Endothelial cell of umbilical vein (primary cell): ENCODE results near the gene METTL1. TPM values are rescaled to one million over a fixed set of nuclear protein-coding genes. Genes with fewer than 3 reads are reported as not detected.

Experiments
- BruUV-seq: library from RNA; stranded (reverse); fragments of 400-500 nt; replicated peaks from 2 replicates; lab custom pipeline; 2021; lab: Mats Ljungman, UMichigan
- CTCF ChIA-PET: fragments of 300-600, 350-600 bp; sonication (Branson Sonifier 250); formaldehyde crosslinking; loops from one replicate; lab custom pipeline; 2021; ENCODE audit warnings: antibody characterized with exemption, inconsistent platforms; lab: Charles Lee
- POLR2A ChIA-PET: fragments of 300-600, 350-600 bp; sonication (Branson Sonifier 250); formaldehyde crosslinking; loops from one replicate; lab custom pipeline; 2021; ENCODE audit warnings: antibody characterized with exemption, inconsistent platforms; lab: Charles Lee
- DNase-seq: peaks from one replicate; pipeline ENCODE4 v3.0.0-alpha.2; 2011; ENCODE audit warnings: low read depth, low spot score
- FAIRE-seq: peaks from 2 replicates; lab custom pipeline; 2011; peaks lifted over from hg19 to GRCh38; lab: Jason Lieb, UNC
- H2AFZ ChIP-seq: 2 replicates; pipeline ENCODE4 v1.6.0; 2012; ENCODE audit warnings: low read depth, low read length, control low read depth, inconsistent platforms
- H3K27ac ChIP-seq: 2 replicates; pipeline ENCODE4 v1.5.1; 2011; ENCODE audit warnings: low read depth, mild to moderate bottlenecking, control low read depth, low read length, moderate library complexity; ENCODE audit not compliant: insufficient read depth
- H3K27me3 ChIP-seq, 2 experiments: 2 replicates each; pipeline versions ENCODE4 v1.6.0 to v1.6.1; 2011; ENCODE audit warnings: low read length in 2 of 2, mixed read lengths in 1 of 2; ENCODE audit not compliant: control insufficient read depth in 2 of 2, insufficient read depth in 2 of 2
- H3K36me3 ChIP-seq, 2 experiments: 2 replicates in 1 of 2; 3 replicates in 1 of 2; pipeline ENCODE4 v1.5.1; 2011; ENCODE audit warnings: low read length in 2 of 2, mild to moderate bottlenecking in 1 of 2, moderate library complexity in 1 of 2; ENCODE audit not compliant: control insufficient read depth in 2 of 2, insufficient read depth in 2 of 2; ENCODE audit errors: extremely low read depth in 1 of 2
- H3K4me1 ChIP-seq: 3 replicates; pipeline ENCODE4 v1.5.1; 2011; ENCODE audit warnings: mild to moderate bottlenecking, low read length; ENCODE audit not compliant: control insufficient read depth, insufficient read depth; ENCODE audit errors: extremely low read depth
- H3K4me2 ChIP-seq: 2 replicates; pipeline ENCODE4 v1.6.1; 2011; ENCODE audit warnings: low read length, control low read depth, mixed read lengths; ENCODE audit not compliant: insufficient read depth
- H3K4me3 ChIP-seq, 3 experiments: fragments of 200-600 bp in 1 of 3; sonication (generic), shearing (Covaris generic) in 1 of 3; replicated peaks in 1 of 3; 2 replicates each; pipeline ENCODE4 v1.5.1; 2011 to 2016; ENCODE audit warnings: control low read depth in 3 of 3, low read length in 3 of 3, mild to moderate bottlenecking in 2 of 3, inconsistent platforms in 1 of 3, low read depth in 1 of 3, moderate library complexity in 1 of 3; ENCODE audit not compliant: insufficient read depth in 1 of 3
- H3K79me2 ChIP-seq: 2 replicates; pipeline ENCODE4 v1.6.0; 2012; ENCODE audit warnings: low read length, inconsistent platforms; ENCODE audit not compliant: control insufficient read depth, insufficient read depth
- H3K9ac ChIP-seq: replicated peaks from 2 replicates; pipeline ENCODE3; 2011; ENCODE audit warnings: low read length, control low read depth; ENCODE audit not compliant: insufficient read depth; ENCODE audit errors: extremely low read depth
- H3K9me1 ChIP-seq: replicated peaks from 3 replicates; pipeline ENCODE4 v1.6.0; 2011; ENCODE audit warnings: mild to moderate bottlenecking, low read length; ENCODE audit not compliant: control insufficient read depth, insufficient read depth; ENCODE audit errors: extremely low read depth
- H3K9me3 ChIP-seq: replicated peaks from 2 replicates; pipeline ENCODE4 v1.5.1; 2012; ENCODE audit warnings: low read length, inconsistent platforms; ENCODE audit not compliant: control insufficient read depth, insufficient read depth
- H4K20me1 ChIP-seq: replicated peaks from 2 replicates; pipeline ENCODE3; 2011; ENCODE audit warnings: mild to moderate bottlenecking, low read length; ENCODE audit not compliant: control insufficient read depth, insufficient read depth; ENCODE audit errors: extremely low read depth
- EZH2 ChIP-seq: IDR thresholded peaks from 2 replicates; pipeline ENCODE4 v1.6.1; 2012; ENCODE audit warnings: borderline replicate concordance, low read depth, mild to moderate bottlenecking, moderate library complexity, low read length, inconsistent platforms; ENCODE audit not compliant: severe bottlenecking
- FOS ChIP-seq: IDR thresholded peaks from 2 replicates; pipeline ENCODE4 v1.6.1; 2011; ENCODE audit warnings: mild to moderate bottlenecking, low read length, moderate library complexity, borderline replicate concordance; ENCODE audit not compliant: insufficient read depth
- GATA2 ChIP-seq: IDR thresholded peaks from 2 replicates; pipeline ENCODE4 v1.7.0; 2011; ENCODE audit warnings: low read depth, mild to moderate bottlenecking, moderate library complexity, mixed read lengths, low read length; ENCODE audit not compliant: insufficient read length, insufficient read depth
- JUN ChIP-seq: IDR thresholded peaks from 2 replicates; pipeline ENCODE4 v1.6.1; 2011; ENCODE audit warnings: borderline replicate concordance, low read depth; ENCODE audit not compliant: insufficient read length, insufficient read depth
- MYC ChIP-seq: IDR thresholded peaks from one replicate; pipeline ENCODE4 v1.6.1; 2011; ENCODE audit warnings: mild to moderate bottlenecking, low read depth, low read length
- POLR2A ChIP-seq: IDR thresholded peaks from 2 replicates; pipeline ENCODE4 v1.6.1; 2012; ENCODE audit warnings: low read depth, mild to moderate bottlenecking, control low read depth, low read length
- POLR2AphosphoS5 ChIP-seq: IDR thresholded peaks from 2 replicates; pipeline ENCODE4 v1.6.1; 2012; ENCODE audit warnings: low read depth, mild to moderate bottlenecking, control low read depth, low read length, moderate library complexity; ENCODE audit not compliant: insufficient read depth
- dilution Hi-C: fragments of 300-500 bp; cut with MboI; formaldehyde crosslinking; loops from one replicate; pipeline ENCODE4 v1.15.0; 2019; ENCODE audit warnings: low sequenced_read_pairs; ENCODE audit not compliant: extremely low pct_ligation_motif_present
- intact Hi-C: fragments of 100-400 bp; cut with micrococcal nuclease; formaldehyde crosslinking; loops from one replicate; pipeline ENCODE4 v1.10.0; 2022
- polyA plus RNA-seq, 4 experiments: library from polyadenylated mRNA; depleted of rRNA in 3 of 4; stranded (reverse) in 3 of 4; unstranded in 1 of 4; fragments of >200 nt; gene quantifications; 2 replicates each; pipeline versions ENCODE4 v1.2.1 to v1.2.3, GENCODE V29; 2011 to 2012; ENCODE audit warnings: missing spikeins in 1 of 4
- total RNA-seq: library from RNA; stranded (reverse); gene quantifications from 2 replicates; pipeline ENCODE4 v1.2.3, GENCODE V29; 2021
- TF ChIP-seq, protein P1 (sequence below): IDR thresholded peaks from 2 replicates; pipeline ENCODE4 v1.6.1; 2011; ENCODE audit not compliant: insufficient read depth, insufficient read length
- TF ChIP-seq, protein P2 (sequence below), 2 donors: IDR thresholded peaks; 1 replicate in 1 of 2; 2 replicates in 1 of 2; pipeline ENCODE4 v1.5.1; 2011; ENCODE audit warnings: low read length in 2 of 2, mild to moderate bottlenecking in 2 of 2, moderate library complexity in 2 of 2, control low read depth in 1 of 2, inconsistent platforms in 1 of 2, low read depth in 1 of 2; ENCODE audit not compliant: insufficient read depth in 1 of 2; ENCODE audit errors: extremely low read depth in 1 of 2

The METTL1 gene
- total and polyA plus RNA-seq, 2 donors (not counting 3 experiments of a cell fraction or from before 2014, with no cell fraction given), result 23.6 to 24.3 TPM

DNA sequence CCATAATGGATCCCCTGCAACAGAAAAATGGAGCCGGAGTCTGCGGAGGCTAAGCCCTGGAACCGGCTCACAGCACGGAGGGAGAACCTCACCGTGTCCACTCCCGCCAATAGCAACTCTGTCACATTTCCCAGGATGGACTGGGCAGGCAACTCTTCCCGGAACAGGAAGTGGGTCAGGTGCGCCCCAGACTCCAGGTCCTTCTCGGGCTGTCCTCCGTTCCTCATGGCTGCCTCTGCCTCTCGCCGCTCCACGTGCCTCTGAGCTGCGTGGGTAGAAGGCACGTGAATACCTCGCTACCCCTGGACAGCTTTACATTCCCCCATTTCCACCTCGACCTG is 7.3 kb downstream of the METTL1 start:
- peaks cover 17% of the 10 kb centered on the region for H3K4me1 ChIP-seq
- intact Hi-C loops (no loop called here), dilution Hi-C loops (no loop called here)
- no peaks in the 10 kb centered on the region for H3K9me1 ChIP-seq
- no peaks in the 10 kb centered on the region for H3K79me2 ChIP-seq
- no peak overlapping the region for H3K4me3 ChIP-seq
- TF ChIP-seq FOS (no peak), POLR2AphosphoS5 (no peak), GATA2 (no peak), MYC (no peak), JUN (no peak), POLR2A (no peak), EZH2 (no peak)
- TF ChIP-seq, protein P1, sequence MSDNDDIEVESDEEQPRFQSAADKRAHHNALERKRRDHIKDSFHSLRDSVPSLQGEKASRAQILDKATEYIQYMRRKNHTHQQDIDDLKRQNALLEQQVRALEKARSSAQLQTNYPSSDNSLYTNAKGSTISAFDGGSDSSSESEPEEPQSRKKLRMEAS, result no peak
- TF ChIP-seq, protein P2, sequence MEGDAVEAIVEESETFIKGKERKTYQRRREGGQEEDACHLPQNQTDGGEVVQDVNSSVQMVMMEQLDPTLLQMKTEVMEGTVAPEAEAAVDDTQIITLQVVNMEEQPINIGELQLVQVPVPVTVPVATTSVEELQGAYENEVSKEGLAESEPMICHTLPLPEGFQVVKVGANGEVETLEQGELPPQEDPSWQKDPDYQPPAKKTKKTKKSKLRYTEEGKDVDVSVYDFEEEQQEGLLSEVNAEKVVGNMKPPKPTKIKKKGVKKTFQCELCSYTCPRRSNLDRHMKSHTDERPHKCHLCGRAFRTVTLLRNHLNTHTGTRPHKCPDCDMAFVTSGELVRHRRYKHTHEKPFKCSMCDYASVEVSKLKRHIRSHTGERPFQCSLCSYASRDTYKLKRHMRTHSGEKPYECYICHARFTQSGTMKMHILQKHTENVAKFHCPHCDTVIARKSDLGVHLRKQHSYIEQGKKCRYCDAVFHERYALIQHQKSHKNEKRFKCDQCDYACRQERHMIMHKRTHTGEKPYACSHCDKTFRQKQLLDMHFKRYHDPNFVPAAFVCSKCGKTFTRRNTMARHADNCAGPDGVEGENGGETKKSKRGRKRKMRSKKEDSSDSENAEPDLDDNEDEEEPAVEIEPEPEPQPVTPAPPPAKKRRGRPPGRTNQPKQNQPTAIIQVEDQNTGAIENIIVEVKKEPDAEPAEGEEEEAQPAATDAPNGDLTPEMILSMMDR (IDR thresholded peaks at IDR 0.05; ENCODE audit: extremely low read depth in 1 of 2, insufficient read depth in 1 of 2, low read depth in 1 of 2, low read length in 2 of 2), result no peak
- FAIRE-seq, result no peak
- H3K36me3 ChIP-seq, result peaks cover 0 to 2% of the 10 kb centered on the region in 2 experiments
- H3K4me2 ChIP-seq, result peak overlapping the region; percentile 60
- no peaks in the 10 kb centered on the region for H4K20me1 ChIP-seq
- BruUV-seq, result no TSS peak
- no peak overlapping the region for H3K9ac ChIP-seq
- no peaks in the 10 kb centered on the region for H3K9me3 ChIP-seq
- H3K27me3 ChIP-seq, result peaks cover 35 to 38% of the 10 kb centered on the region in 2 experiments
- H2AFZ ChIP-seq, result peak overlapping the region; percentile 30
- POLR2A ChIA-PET, result no interaction called here
- no peak for DNase-seq
- CTCF ChIA-PET, result interaction anchor here (0.7 to 4.6 kb wide), 3 partner anchors 9 to 18 kb away, joined by 3 to 48 read pairs (median 3); partner anchors contain the start of genes CDK4, MARCHF9 and TSFM
- no peak overlapping the region for H3K27ac ChIP-seq
